Epithelial cell of esophagus (primary cell): ENCODE results near the gene AFF1.
"Not testable (repeated sequence)": the region's sequence is repeated elsewhere in the genome, so short reads cannot be mapped to it uniquely, and the experiment has no call there.

Experiments used
- DNase-seq: peaks from one replicate; pipeline ENCODE4 v3.0.0; 2010; ENCODE audit warnings: low read depth
- H3K4me3 ChIP-seq: 2 replicates; pipeline ENCODE4 v1.5.1; 2011; ENCODE audit warnings: mild to moderate bottlenecking, low read length, control low read depth
- TF ChIP-seq, protein P1 (sequence below): IDR thresholded peaks from 2 replicates; pipeline ENCODE4 v1.5.1; 2011; ENCODE audit warnings: low read depth, mild to moderate bottlenecking, low read length, control low read depth, inconsistent platforms; ENCODE audit not compliant: insufficient read depth; ENCODE audit errors: missing control alignments

AFF1 gene

DNA sequence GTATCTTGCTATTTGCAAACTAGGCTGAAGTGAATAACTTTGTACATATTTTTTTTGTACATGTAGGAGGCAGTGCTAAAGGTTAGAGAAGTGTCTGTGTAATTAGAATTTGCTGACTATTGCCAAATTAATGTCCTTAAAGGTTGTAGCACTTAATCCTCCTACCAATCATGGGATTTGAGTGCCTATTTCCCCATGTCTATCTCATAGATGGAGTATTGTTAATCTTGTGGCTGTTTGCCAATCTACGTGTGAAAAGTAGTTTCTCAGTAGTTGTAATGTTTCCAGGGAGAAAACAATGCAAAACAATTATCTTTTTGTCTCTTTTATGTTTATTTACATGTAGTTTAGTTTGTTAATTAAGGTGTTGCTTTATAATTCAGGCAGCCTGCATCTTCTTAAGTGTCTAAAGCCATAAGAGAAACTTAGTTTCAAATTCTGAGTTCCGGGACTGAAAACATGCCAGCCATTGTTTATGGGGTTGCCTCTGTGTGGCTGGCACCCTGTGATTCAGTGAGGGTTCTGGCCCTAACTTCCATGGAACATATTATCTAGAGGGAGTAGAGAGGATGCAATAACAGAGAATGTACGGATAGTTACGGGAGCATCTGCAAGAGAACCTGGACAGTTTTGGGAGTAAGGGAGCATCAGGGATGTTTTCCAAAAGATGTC is 143.2 kb downstream of the AFF1 start:
- TF ChIP-seq, protein P1, sequence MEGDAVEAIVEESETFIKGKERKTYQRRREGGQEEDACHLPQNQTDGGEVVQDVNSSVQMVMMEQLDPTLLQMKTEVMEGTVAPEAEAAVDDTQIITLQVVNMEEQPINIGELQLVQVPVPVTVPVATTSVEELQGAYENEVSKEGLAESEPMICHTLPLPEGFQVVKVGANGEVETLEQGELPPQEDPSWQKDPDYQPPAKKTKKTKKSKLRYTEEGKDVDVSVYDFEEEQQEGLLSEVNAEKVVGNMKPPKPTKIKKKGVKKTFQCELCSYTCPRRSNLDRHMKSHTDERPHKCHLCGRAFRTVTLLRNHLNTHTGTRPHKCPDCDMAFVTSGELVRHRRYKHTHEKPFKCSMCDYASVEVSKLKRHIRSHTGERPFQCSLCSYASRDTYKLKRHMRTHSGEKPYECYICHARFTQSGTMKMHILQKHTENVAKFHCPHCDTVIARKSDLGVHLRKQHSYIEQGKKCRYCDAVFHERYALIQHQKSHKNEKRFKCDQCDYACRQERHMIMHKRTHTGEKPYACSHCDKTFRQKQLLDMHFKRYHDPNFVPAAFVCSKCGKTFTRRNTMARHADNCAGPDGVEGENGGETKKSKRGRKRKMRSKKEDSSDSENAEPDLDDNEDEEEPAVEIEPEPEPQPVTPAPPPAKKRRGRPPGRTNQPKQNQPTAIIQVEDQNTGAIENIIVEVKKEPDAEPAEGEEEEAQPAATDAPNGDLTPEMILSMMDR = no peak
- peak; percentile 32 for DNase-seq
- H3K4me3 ChIP-seq = no peak overlapping the region

DNA sequence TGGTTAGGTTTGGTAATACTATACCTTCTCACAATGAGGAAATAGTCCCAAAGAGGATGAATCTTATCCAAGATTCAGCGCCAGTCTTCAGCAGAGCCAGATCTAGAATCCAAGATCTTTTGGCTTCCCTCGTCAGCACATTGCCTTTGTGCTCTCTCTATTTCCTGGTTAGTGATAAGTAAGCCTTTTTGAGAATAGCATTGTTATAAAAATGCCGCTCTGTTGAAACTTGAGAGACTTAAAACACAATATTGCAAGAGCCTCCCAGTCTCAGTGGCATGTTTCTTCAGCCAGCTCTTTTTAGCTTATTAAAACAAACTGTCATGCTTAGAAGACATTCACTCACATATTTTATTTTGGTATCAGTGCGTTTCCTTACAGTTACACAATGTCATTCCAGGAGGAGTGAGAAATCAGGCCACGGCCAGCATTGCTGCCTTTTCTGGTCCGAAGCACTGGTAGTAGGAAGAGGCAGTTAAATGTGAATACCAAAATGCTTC is 144.2 kb downstream of the AFF1 start:
- TF ChIP-seq, protein P1 = no peak
- no peak overlapping the region for H3K4me3 ChIP-seq
- DNase-seq = peak; percentile 70

DNA sequence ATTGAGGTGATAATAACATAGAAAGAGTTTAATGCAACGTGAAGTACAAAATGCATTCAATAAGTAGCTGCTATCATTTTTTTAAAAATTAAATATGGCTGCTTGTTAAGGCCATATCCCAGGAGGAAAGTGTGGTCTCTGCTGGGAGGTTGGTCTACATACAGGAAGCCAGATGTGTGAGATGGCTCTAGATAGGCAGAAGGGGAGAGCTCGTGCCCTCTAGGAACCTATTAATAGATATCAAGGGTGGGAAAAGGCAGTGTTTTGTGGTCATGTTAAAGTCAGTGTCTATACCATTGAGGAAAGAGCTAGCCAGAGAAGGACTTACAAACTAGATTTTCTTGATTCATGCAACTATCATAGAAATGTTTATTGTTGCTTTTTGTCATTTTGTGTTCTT is 145.2 kb downstream of the AFF1 start:
- no peak for DNase-seq
- TF ChIP-seq, protein P1 = no peak
- no peak overlapping the region for H3K4me3 ChIP-seq

DNA sequence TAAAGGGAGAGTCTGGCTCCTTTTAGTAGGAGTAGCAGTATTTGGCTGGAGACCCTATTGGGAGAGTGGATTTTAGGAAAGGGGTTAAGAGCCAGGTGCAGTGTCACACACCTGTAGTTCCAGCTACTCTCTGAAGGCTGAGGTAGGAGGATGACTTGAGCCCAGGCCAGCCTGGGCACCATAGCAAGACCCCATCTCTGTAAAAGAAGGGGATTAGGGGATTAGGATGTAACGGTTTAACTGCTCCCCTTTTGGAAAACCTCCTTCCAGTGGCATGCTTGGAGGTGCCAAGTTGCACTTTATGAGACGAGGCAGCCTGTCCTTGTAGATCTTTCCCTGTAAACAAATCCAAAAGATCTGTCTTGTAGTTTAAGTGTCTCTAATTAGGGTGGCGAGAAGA is 145.7 kb downstream of the AFF1 start:
- H3K4me3 ChIP-seq = no peak overlapping the region
- no peak for DNase-seq
- TF ChIP-seq, protein P1 = no peak

DNA sequence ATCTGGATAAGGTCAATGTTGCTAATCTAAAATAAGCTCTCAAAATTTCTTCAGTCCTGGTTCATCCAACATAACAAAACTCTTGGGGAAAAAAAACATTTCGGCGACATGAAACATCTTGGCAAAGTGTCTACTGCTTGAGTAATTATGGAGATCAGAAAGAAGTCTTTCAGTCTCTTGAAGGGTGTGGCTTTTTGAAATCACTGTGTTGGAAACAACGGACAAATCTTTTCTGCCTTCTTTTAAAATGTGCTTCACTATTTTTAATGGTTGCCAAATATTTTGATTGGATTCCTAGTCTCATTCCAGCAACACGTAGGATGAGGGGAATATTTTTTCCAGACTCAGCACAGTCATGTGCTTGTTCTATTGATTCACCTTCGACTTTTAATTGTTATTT is 147.0 kb downstream of the AFF1 start:
- peak; percentile 19 for DNase-seq
- H3K4me3 ChIP-seq = no peak overlapping the region

DNA sequence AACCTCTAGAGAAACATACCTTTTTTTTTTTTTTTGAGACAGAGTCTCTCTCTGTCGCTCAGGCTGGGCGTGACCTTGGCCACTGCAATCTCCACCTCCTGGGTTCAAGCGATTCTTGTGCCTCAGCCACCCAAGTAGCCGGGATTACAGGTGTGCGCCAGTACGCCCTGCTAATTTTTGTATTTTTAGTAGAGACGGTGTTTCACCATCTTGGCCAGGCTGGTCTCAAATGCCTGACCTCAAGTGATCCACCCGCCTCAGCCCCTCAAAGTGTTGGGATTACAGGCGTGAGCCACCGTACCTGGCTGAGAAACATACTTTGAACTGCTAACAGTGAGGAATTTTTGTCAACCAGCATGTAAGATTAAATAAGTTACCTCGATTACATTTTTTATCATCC is 150.9 kb downstream of the AFF1 start:
- not testable (repeated sequence) for H3K4me3 ChIP-seq, DNase-seq

More for the DNA sequence above, 147.0 kb downstream of the AFF1 start:
- TF ChIP-seq, protein P1 = no peak

DNA sequence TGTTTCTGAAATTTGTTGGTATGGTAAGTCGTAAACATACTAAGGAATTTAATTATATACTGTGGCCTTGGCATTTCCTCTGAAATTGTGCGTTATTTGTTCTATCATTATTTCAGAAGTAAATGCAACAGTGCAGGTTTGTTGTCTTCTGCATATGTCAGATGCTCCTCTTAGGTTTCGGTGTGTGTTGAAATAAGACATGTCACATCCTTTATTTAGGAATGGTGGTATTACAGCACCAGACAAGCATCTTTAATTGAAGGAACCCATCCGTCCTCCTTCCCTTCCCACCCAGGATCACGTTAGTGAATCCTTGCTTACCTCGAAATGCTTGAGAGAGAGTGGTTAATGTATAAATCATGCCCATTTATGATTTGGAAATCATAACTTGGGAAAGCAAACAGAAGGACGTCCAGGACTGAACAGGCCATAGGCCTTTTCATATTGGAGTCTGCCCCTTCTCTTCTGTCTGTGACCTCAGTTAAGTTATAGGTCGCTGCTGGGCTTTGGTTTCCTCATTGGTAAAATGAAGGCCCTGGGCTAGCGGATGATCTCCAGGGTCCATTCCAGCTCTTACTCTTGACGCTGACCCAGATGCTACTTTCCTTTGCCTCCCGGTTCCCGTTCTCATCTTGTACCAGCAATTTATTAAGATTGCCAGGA is 151.5 kb downstream of the AFF1 start:
- no peak overlapping the region for H3K4me3 ChIP-seq
- TF ChIP-seq, protein P1 = no peak
- DNase-seq = no peak
